Esophagus squamous epithelium (tissue), 5 donors: ENCODE measurements around the gene QRICH2. TPM values are rescaled to one million over a fixed set of nuclear protein-coding genes. Genes with fewer than 3 reads are reported as not detected.

Experiments used
- DNase-seq: peaks from one replicate; lab custom pipeline; 2025; lab: John Stamatoyannopoulos, UW
- H3K27ac ChIP-seq, 4 donors: fragments of 200-600 bp; sonication (generic); one replicate each; pipeline ENCODE4 v1.5.1; 2016 to 2019; ENCODE audit warnings: mild to moderate bottlenecking in 1 of 4
- H3K27me3 ChIP-seq, 4 donors: fragments of 200-600 bp; sonication (generic); 1 replicate in 3 of 4; 2 replicates in 1 of 4; pipeline versions ENCODE4 v1.5.1 to v1.6.0; 2017 to 2021; ENCODE audit warnings: antibody characterized with exemption in 1 of 4
- H3K36me3 ChIP-seq, 3 donors: fragments of 200-600 bp; sonication (generic); one replicate each; pipeline ENCODE4 v1.5.1; 2016 to 2019
- H3K4me1 ChIP-seq, 3 donors: fragments of 200-600 bp; sonication (generic); one replicate each; pipeline ENCODE4 v1.5.1; 2017 to 2019
- H3K4me3 ChIP-seq, 4 donors: fragments of 200-600 bp; sonication (generic); 1 replicate in 3 of 4; 2 replicates in 1 of 4; pipeline ENCODE4 v1.5.1; 2016 to 2019; ENCODE audit warnings: mild to moderate bottlenecking in 2 of 4, moderate library complexity in 1 of 4
- H3K9me3 ChIP-seq, 3 donors: fragments of 200-600 bp; sonication (generic); one replicate each; pipeline ENCODE4 v1.5.1; 2016 to 2019
- POLR2A ChIP-seq, 4 donors: fragments of 450-650 bp; IDR thresholded peaks; one replicate each; pipeline ENCODE4 v1.6.1; 2017; ENCODE audit warnings: antibody characterized with exemption in 4 of 4, mild to moderate bottlenecking in 4 of 4, moderate library complexity in 3 of 4
- WGBS, 2 donors: methylation state at CpG; one replicate each; pipeline ENCODE4 v1.1.5; 2018; 5-methylcytosine and 5-hydroxymethylcytosine counted together
- intact Hi-C: fragments of 100-400 bp; cut with DNase I; formaldehyde crosslinking; loops from one replicate; pipeline ENCODE4 v1.15.0; 2022
- total RNA-seq, 4 donors: library from RNA; depleted of rRNA; stranded (reverse); fragments of >200 nt; gene quantifications; one replicate each; pipeline ENCODE4 v1.1.0, GENCODE V29; 2016
- TF ChIP-seq, protein P1 (sequence below), 6 experiments: fragments of 450-650 bp in 4 of 6; fragments of 200-600 bp in 2 of 6; sonication (generic) in 2 of 6; IDR thresholded peaks; one replicate each; pipeline ENCODE4 v1.5.1; 2016 to 2019; ENCODE audit warnings: antibody characterized with exemption in 6 of 6, mild to moderate bottlenecking in 4 of 6, moderate library complexity in 4 of 6
- donor health status: DM: yes; HTN: yes; CAD: no.

QRICH2 gene
- total RNA-seq, 4 donors from 2014 or later: 1.1 to 2.8 (median 1.8) TPM

DNA sequence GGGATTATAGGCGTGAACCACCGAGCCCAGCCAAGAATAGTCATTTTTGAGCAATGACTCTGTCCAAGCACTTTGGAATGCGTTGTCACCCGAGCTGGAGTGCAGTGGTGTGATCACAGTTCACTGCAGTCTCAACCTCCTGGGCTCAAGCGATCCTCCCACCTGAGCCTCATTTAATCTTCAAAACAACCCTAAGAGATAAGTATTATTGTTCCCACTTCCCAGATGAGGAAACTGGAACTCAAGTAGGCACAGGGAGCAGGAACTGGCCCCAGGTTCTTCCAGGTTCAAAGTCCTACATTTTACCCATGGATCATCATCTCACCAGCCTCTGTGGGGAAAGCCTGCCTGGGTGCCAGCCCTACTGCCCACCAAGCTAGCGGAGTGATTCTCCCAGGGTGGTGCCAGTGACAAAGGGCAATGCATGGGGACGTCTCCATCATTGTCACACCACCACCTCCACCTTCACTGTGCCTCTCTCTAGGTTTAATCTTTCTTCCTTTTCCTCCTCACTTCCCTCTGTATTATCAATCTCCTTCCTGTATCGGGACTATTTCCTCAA, 56.5 kb downstream of the QRICH2 start:
- Histone ChIP-seq H3K27me3 (peaks cover 0 to 7% (median 0%) of the 10 kb centered on the region in 4 donors), H3K4me1 (peaks cover 7 to 32% (median 16%) of the 10 kb centered on the region in 3 donors), H3K27ac (peak overlapping the region; percentile 44 to 84 (median 73)), H3K9me3 (no peaks in the 10 kb centered on the region), H3K4me3 (no peak overlapping the region), H3K36me3 (no peaks in the 10 kb centered on the region)
- TF ChIP-seq, protein P1, sequence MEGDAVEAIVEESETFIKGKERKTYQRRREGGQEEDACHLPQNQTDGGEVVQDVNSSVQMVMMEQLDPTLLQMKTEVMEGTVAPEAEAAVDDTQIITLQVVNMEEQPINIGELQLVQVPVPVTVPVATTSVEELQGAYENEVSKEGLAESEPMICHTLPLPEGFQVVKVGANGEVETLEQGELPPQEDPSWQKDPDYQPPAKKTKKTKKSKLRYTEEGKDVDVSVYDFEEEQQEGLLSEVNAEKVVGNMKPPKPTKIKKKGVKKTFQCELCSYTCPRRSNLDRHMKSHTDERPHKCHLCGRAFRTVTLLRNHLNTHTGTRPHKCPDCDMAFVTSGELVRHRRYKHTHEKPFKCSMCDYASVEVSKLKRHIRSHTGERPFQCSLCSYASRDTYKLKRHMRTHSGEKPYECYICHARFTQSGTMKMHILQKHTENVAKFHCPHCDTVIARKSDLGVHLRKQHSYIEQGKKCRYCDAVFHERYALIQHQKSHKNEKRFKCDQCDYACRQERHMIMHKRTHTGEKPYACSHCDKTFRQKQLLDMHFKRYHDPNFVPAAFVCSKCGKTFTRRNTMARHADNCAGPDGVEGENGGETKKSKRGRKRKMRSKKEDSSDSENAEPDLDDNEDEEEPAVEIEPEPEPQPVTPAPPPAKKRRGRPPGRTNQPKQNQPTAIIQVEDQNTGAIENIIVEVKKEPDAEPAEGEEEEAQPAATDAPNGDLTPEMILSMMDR (IDR thresholded peaks at IDR 0.05): no peak
- TF ChIP-seq POLR2A (IDR thresholded peaks at IDR 0.05): no peak
- intact Hi-C loops: no loop called here
- WGBS, 2 donors: 84 to 85% methylated on average over 6 to 7 of the region's 8 CpGs
- DNase-seq: no peak

DNA sequence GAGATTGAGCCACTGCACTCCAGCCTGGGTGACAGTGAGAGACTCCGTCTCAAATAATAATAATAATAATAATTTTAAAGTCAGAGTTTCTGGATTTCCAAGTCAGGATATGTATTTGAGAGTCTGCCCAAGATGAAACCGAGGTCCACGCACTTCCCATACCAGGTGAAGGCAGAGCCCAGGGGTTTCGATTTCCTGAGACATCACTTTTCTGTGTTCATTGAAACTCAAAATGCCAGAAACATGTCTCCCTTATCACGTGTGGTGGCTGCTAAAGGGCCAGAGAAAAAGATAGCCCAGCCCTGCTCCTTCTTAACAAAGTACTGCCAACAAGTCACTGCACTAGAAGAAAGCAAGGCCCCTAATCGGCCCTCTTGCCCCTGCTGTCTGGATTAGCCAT, 57.9 kb downstream of the QRICH2 start:
- Histone ChIP-seq H3K4me1 (peaks cover 7 to 34% (median 16%) of the 10 kb centered on the region in 3 donors), H3K4me3 (no peak overlapping the region), H3K27ac (no peak overlapping the region), H3K9me3 (no peaks in the 10 kb centered on the region), H3K36me3 (no peaks in the 10 kb centered on the region), H3K27me3 (peaks cover 0 to 14% (median 0%) of the 10 kb centered on the region in 4 donors)
- intact Hi-C loops: no loop called here
- no peak for TF ChIP-seq POLR2A (IDR thresholded peaks at IDR 0.05)
- TF ChIP-seq, protein P1 (IDR thresholded peaks at IDR 0.05): no peak
- 89 to 90% methylated on average over 6 of the region's 6 CpGs for WGBS, 2 donors
- DNase-seq: no peak

DNA sequence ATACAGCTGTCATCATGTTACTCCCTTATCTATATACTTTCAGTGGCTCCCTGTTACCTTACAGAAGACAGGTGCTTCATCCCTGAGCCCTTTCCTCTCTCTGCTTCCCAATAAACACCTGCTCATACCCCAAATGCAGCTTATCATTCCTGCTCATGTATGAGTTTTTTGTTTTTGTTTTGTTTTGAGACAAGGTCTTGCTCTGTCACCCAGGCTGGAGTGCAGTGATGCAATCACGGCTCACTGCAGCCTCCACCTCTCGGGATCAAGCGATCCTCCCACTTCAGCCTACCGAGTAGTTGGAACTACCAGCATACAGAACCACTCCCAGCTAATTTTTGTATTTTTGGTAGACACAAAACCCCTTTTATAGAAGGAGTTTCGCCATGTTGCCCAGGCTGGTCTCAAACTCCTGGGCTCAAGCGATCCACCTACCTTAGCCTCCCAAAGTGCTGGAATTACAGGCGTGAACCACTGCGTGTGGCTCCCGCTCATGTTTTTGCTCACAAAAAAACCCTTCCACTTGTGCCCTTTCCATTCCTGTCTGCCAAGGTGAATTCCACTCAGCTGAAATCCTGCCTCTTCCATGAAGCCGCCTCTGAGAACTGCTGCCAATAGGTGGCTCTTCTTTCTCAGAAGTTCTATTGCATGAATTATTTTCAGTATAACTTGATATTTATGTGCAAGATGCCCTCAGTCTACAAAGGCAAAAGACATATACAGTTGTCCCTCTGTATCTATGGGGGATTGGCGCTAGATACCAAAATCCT, 59.9 kb downstream of the QRICH2 start:
- WGBS, 2 donors: 64 to 68% methylated on average over 11 of the region's 11 CpGs
- TF ChIP-seq, protein P1 (IDR thresholded peaks at IDR 0.05): peak in 1 of 6 experiments; percentile 25
- no peak for TF ChIP-seq POLR2A (IDR thresholded peaks at IDR 0.05)
- no peak for DNase-seq
- peaks cover 5 to 31% (median 14%) of the 10 kb centered on the region in 3 donors for H3K4me1 ChIP-seq
- H3K36me3 ChIP-seq: no peaks in the 10 kb centered on the region
- H3K9me3 ChIP-seq: no peaks in the 10 kb centered on the region
- H3K27me3 ChIP-seq: peaks cover 0 to 26% (median 0%) of the 10 kb centered on the region in 4 donors
- intact Hi-C loops: no loop called here
- H3K4me3 ChIP-seq: no peak overlapping the region
- H3K27ac ChIP-seq: no peak overlapping the region

DNA sequence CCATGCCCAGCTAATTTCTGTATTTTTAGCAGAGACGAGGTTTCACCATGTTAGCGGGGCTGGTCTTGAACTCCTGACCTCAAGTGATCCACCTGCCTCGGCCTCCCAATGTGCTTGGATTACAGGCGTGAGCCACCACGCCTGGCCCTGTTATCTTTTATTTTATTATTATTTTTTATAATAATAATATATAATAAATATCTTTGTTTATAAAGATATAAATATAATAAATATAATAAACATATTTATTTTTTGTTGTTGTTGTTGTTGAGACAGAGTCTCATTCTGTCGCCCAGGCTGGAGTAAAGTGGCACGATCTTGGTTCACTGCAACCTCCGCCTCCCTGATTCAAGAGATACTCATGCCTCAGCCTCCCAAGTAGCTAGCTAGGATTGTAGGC, 60.8 kb downstream of the QRICH2 start:
- peaks cover 0 to 22% (median 7%) of the 10 kb centered on the region in 3 donors for H3K4me1 ChIP-seq
- H3K36me3 ChIP-seq: no peaks in the 10 kb centered on the region
- TF ChIP-seq, protein P1 (IDR thresholded peaks at IDR 0.05): no peak
- TF ChIP-seq POLR2A (IDR thresholded peaks at IDR 0.05): no peak
- no peaks in the 10 kb centered on the region for H3K9me3 ChIP-seq
- WGBS, 2 donors: 85 to 90% methylated on average over 8 of the region's 8 CpGs
- peaks cover 0 to 35% (median 0%) of the 10 kb centered on the region in 4 donors for H3K27me3 ChIP-seq
- intact Hi-C loops: no loop called here
- no peak overlapping the region for H3K4me3 ChIP-seq
- no peak overlapping the region for H3K27ac ChIP-seq
- no peak for DNase-seq
